Loucy (cell line): ENCODE data around the gene ALDH1L1.

Experiments
- CTCF ChIP-seq: fragments of 200-600 bp; sonication (generic); conservative IDR thresholded peaks from 2 replicates; pipeline ENCODE4 v1.5.1; 2014; ENCODE audit warnings: mild to moderate bottlenecking, antibody characterized with exemption, low read length
- EZH2phosphoT487 ChIP-seq: fragments of 200-600 bp; IDR thresholded peaks from 2 replicates; pipeline ENCODE4 v1.6.1; 2018; ENCODE audit warnings: antibody characterized with exemption, mild to moderate bottlenecking, moderate library complexity, borderline replicate concordance

- TF ChIP-seq CTCF (no peak), EZH2phosphoT487 (no peak)
These were observed 25.6 kb upstream of the ALDH1L1 start for GRCh38 chr3:126205717-126206655.
